Measurements from ENCODE around the gene WDR20.

- TF ChIP-seq, protein P1, sequence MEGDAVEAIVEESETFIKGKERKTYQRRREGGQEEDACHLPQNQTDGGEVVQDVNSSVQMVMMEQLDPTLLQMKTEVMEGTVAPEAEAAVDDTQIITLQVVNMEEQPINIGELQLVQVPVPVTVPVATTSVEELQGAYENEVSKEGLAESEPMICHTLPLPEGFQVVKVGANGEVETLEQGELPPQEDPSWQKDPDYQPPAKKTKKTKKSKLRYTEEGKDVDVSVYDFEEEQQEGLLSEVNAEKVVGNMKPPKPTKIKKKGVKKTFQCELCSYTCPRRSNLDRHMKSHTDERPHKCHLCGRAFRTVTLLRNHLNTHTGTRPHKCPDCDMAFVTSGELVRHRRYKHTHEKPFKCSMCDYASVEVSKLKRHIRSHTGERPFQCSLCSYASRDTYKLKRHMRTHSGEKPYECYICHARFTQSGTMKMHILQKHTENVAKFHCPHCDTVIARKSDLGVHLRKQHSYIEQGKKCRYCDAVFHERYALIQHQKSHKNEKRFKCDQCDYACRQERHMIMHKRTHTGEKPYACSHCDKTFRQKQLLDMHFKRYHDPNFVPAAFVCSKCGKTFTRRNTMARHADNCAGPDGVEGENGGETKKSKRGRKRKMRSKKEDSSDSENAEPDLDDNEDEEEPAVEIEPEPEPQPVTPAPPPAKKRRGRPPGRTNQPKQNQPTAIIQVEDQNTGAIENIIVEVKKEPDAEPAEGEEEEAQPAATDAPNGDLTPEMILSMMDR (IDR thresholded peaks at IDR 0.05; ENCODE audit: extremely low read depth in 1 of 2, insufficient read depth in 1 of 2, low read depth in 1 of 2, low read length in 2 of 2): no peak
- no peak for TF ChIP-seq EZH2 (IDR thresholded peaks at IDR 0.05; ENCODE audit: borderline replicate concordance, low read depth, low read length, severe bottlenecking)
These were observed 98.4 kb downstream of the WDR20 start for GRCh38 chr14:102238131-102238530.
